GM19193 (cell line): Measurements from ENCODE around the gene FAM83D.

ENCODE experiments used
- POLR2A ChIP-seq: IDR thresholded peaks from 4 replicates; pipeline ENCODE4 v1.6.1; 2011; ENCODE audit not compliant: insufficient read depth, insufficient read length; ENCODE audit errors: extremely low read depth

FAM83D gene, protein sequence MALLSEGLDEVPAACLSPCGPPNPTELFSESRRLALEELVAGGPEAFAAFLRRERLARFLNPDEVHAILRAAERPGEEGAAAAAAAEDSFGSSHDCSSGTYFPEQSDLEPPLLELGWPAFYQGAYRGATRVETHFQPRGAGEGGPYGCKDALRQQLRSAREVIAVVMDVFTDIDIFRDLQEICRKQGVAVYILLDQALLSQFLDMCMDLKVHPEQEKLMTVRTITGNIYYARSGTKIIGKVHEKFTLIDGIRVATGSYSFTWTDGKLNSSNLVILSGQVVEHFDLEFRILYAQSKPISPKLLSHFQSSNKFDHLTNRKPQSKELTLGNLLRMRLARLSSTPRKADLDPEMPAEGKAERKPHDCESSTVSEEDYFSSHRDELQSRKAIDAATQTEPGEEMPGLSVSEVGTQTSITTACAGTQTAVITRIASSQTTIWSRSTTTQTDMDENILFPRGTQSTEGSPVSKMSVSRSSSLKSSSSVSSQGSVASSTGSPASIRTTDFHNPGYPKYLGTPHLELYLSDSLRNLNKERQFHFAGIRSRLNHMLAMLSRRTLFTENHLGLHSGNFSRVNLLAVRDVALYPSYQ

DNA sequence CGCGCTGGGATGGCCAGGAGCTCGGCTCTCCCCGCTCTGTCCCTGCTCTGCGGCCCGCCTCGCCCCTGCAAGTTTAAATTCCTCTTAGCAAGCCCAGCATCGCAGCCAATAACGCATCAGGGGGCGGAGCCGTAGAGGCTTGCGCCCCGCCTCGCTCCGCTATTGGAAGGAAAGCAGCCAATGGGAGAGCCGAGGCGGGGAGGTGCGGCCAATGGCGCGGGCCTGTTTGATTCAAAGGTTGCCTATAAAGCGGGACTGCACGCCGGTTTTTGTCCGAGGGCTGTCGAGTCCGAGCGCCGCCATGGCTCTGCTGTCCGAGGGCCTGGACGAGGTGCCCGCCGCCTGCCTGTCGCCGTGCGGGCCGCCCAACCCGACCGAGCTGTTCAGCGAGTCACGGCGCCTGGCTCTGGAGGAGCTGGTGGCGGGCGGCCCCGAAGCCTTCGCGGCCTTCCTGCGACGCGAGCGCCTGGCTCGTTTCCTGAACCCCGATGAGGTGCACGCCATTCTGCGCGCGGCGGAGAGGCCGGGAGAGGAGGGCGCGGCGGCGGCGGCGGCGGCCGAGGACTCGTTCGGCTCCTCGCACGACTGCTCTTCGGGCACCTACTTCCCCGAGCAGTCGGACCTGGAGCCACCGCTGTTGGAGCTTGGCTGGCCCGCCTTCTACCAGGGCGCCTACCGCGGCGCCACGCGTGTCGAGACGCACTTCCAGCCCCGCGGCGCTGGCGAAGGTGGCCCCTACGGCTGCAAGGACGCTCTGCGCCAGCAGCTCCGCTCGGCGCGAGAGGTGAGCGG, at the start of gene FAM83D:
TSS of gene FAM83D (plus strand) at position 276 of the 792 bp plus-strand sequence. CDS start at position 302, 26 bp downstream.
- TF ChIP-seq POLR2A, result peak; percentile 94

DNA sequence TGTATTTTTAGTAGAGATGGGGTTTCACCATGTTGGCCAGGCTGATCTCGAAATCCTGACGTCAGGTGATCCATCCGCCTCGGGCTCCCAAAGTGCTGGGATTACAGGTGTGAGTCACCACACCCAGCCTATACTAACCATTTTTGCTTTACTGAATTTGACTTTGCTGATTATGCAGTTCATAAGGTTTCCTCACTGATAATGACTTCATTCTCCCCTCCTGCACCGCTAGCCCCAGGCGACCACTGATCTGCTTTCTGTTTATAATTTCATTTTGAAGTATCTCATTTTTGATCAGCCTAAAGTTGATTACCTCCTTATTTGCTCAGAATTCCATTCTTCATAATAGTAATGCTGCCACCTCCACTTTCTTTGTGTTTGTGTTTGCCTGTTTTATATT, 48.7 kb upstream of the FAM83D start:
- TF ChIP-seq POLR2A, result no peak

DNA sequence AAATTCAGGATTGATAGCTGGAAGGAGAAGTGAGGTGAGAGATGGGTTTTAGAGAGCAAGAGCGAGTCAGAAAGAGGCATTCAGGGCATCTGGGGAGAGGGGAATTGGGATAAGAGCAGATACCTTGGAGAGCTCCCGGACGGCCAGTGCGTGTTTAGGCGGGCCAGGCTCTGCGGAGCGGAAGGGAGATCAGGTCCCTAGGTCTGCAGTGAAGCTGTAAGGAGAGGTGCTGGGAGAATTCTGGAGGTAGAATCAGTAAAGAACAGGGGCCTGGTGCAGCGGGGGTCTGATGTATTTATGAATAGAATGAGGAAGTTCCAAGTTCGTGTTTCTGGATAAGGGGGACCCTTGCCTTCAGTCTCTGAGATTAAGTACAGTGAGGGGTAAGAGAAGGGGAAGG, 47.4 kb upstream of the FAM83D start:
- TF ChIP-seq POLR2A, result no peak

DNA sequence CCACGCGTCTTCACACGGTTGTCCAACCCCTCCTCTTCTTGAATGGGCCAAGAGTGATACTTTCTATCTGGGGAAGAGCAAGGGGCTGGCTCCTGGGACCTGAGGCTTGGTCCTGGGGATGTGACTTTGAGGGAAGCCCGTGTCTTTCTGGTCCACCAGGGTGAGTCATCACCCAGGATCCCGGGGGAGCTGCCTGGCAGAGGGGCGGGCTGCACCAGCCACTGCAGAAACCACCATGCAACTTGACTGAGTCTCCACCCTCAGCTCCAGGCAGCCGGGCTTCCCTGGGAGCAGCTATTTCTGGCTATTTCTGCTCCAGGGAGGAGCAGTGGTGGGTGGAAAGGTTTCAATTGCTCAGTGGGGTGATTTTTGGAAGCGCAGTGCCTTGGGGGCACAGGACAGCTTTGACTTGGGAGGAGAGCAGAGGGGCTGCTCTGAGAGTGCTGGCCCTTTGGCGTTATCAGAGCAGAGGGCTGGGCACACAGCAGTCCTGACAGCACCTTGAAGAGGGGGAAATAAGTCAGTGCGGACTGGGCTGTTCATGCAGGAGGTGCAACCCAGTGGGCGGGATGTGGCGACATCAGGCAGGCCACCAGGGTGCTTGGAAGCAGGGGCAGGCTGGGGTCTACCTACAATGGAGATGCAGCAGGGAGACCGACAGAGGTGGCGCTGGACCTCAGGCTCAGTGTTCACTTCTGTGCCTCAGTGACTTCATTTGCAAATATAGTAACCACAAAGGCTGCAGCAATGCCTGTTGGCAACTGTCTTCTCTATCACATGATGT, 45.1 kb upstream of the FAM83D start:
- TF ChIP-seq POLR2A, result no peak

DNA sequence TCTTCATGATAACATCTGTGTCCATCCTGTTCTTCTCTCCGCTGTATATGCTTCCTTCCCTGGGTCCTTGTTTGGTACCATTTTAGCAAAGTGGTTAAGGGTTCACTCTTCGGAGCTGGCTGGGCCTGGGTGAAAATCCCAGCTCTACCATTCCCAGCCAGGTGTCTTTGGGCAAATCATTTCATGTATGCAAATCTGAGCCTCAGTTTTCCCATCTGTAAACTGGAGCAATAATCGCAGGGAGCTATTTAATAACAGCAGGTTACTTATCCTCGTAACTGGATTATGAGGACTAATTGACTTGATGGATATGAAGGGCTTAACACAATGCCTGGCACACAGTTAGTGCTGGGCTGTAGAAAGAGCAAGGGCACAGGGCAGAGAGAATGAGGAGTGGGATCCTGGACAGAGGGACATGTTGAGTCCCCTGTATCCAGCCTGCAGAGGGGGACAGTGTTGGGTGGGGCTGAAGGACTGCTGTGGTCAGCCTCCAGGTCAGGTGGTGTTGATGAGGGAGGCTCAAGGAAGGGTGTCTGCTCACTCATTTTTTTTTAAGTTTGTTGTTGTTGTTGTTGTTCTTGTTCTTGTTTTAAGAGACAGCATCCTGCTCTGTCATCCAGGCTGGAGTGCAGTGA, 44.3 kb upstream of the FAM83D start:
- no peak for TF ChIP-seq POLR2A

DNA sequence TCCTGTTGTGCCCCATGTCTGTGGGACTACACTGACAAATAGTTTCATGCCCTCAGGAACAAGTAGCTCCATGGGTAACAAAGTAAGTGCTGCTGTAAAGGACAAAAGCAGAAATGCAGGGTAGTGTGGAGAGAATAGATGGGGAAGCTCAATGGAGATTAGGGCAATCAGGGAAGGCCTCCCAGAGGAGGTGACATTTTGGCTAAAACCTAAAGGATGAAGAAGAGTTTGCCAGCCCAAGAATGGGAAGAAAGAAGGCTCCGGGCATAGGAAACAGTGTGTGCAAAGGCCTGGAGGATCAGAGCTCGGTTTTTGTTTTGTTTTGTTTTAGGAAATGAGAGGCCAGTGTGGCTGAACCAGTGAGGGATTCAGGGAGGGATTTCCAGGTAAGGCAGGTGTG, 43.6 kb upstream of the FAM83D start:
- TF ChIP-seq POLR2A, result no peak

DNA sequence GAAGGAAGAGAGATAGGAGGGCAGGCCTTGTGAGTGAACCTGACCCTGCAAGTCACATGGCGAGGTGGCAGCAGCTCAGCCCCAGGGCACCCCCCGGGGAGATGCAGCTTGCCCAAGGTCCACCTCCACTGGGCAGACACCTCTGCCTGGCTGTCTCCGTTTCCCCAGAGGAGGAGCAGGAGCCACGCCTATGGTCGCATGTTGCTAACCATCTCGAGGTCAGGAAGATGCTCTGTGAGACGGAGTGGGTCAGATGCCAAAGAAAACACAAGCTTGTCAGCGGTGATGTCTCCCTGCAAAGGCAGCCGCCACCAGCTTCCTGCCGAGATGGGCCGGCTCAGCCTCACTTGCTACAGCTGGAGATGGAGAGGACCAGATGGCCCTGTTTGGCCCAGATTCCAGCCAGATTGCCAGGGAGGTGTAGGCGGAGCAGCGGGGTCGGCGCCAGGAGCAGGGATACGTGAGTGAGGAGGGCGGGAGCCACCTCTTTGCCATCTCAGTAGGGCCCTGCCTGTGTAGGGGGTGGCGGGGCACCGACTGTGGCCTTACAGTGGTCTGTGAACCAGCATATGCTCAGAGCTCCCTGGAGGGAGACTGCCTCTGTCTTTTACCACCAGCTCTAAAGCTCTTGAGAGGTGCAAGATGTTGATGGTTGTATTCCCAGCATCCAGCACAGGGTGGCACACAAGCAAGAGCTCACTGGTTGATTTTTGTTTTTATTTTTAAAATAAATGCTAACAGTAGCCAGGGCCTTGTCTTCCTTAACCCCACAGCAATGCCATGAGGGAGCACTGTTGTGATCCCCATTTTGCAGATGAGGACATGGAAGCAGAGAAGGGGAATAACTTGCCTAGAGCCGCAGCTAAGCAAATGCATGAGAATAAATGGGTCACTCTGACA, 42.9 kb upstream of the FAM83D start:
- no peak for TF ChIP-seq POLR2A

DNA sequence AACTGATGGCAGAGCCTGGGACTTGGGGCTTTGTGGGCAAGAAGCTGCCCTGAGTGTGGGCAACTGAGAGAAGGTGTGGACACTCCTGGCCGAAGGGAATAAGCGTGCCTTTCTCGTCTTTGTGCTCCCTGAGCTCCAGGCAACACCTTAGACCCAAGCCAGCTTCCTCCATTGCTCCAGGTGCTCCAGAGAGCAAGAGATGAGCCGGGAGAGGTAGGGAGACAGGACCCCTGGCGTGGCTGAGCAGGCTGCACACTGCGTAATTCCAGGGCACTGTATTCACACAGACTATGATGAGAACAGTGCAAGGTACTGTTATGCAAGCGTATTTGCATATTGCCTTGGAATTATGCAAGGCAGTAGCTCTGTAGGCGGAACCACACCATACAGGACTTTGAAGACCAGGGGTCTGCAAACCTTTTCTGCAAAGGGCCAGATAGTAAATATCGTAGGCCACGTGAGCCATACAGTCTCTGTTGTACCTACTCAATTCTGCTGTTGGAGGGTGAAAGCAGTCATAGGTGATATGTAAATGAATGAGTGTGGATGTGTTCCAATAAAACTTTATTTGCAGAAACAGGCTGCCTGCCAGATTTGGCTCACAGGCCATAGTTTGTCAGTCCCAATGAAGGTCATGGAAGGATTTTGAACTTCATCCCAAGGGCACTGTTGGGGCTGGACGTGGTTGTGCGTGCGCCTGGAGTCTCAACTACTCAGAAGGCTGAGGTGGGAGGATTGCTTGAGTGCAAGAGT, 42.1 kb upstream of the FAM83D start:
- no peak for TF ChIP-seq POLR2A

DNA sequence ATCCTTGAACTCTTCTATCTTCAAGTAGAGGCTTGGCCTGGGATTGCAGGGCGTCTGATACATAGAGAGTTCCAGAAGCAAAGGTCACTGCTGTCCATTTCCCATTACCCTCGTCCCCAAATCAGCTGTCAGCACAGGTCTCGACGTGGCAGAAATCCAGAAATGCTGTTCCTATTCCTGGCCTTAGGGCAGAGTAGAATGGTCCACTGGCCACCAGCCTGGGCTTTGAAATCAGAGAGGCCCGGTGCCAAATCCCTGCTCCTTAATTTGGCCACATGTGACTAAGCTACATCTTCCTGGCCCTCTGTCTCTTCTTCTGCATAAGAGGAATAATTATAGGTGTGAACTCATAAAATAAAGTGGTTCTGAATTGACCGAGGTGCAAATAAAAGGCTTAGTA, 40.9 kb upstream of the FAM83D start:
- no peak for TF ChIP-seq POLR2A

DNA sequence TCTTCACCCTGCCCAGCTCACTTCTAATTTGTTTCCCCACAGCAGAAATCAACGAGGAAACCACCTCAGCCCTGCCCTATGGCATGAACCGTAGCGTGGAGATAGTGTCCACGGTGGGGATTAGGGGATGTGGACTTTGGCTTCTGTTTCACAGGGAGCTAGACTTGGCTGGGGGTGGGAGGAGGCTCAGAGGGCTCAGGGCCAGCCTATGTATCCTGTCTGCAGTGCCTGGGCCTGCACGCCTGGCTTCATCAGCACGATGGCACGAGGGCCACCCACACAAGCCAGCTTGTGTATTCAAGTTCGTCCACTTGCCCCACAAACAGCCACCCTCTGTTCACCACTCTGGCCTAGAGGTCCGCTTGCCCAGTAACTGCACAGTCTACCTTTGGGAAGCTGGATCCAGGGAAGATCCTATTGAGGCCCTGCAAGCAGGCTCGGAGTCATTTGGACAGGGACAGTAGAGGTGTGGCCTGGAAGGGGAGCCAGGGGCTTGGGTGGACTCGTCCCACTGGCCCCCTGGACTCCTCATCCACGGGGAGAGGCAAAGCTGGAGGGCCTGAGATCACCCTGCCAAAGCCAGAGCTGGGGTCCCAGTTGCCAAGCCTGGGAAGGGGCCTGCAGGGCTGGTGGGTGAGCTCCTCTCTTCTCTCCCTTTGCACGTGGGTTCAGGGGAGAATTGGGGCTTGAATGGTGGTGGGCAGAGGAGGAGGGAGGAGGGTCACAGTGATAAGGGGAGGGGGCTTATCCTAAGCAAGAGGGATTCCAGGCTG, 38.0 kb upstream of the FAM83D start:
- no peak for TF ChIP-seq POLR2A

DNA sequence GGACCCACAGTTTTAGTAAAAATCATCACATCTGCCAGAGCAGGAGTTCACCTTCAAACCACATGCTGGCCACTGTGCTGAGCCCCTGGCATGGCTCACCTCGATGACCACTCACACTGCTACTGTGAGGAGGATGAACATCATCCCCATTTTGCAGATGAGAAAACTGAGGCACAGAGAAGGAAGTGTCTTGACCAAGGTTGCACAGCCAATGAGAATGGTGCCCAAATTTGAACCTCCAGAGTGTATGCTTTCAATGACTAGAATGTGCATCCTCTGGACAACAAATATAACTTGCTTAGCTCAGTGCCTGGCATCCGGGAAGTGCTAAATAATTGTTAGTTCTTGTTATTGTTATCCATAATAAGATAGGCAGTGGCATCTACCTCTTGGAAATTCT, 37.2 kb upstream of the FAM83D start:
- no peak for TF ChIP-seq POLR2A
